CD4-positive, alpha-beta T cell (primary cell): Measurements from ENCODE around the gene FMO4. TPM values are rescaled to one million over a fixed set of nuclear protein-coding genes. Genes with fewer than 3 reads are reported as not detected.
"Not testable (repeated sequence)": the region's sequence is repeated elsewhere in the genome, so short reads cannot be mapped to it uniquely, and the experiment has no call there.

Source experiments
- ATAC-seq: fragments of 200-7000 bp; cut with Tn5 transposase; one replicate; pipeline ENCODE4 v1.10.0; 2022; ENCODE audit warnings: mild to moderate bottlenecking; ENCODE audit not compliant: poor library complexity
- CTCF ChIA-PET: fragments of 350-600 bp; sonication (Branson Sonifier 250); formaldehyde crosslinking; loops from one replicate; lab custom pipeline; 2021; ENCODE audit warnings: antibody characterized with exemption, inconsistent platforms; lab: Charles Lee
- POLR2A ChIA-PET: fragments of 350-600 bp; sonication (Branson Sonifier 250); formaldehyde crosslinking; loops from one replicate; lab custom pipeline; 2021; ENCODE audit warnings: antibody characterized with exemption, inconsistent platforms; lab: Charles Lee
- DNase-seq, 14 experiments: peaks; one replicate each; pipeline ENCODE4 v3.0.0-alpha.2; 2013 to 2020; ENCODE audit warnings: mixed read lengths in 2 of 14
- H3K27ac ChIP-seq, 2 donors: one replicate each; pipeline versions ENCODE4 v1.5.1 to v1.7.0; 2013; ENCODE audit warnings: low read length in 2 of 2, low read depth in 1 of 2, mild to moderate bottlenecking in 1 of 2
- H3K27me3 ChIP-seq, 2 experiments: 1 replicate in 1 of 2; 2 replicates in 1 of 2; pipeline versions ENCODE4 v1.6.1 to v1.7.0; 2013; ENCODE audit warnings: low read length in 2 of 2, control low read depth in 1 of 2, mild to moderate bottlenecking in 1 of 2, moderate library complexity in 1 of 2; ENCODE audit not compliant: insufficient read depth in 2 of 2, control insufficient read depth in 1 of 2
- H3K36me3 ChIP-seq: one replicate; pipeline ENCODE4 v1.6.1; 2013; ENCODE audit warnings: low read length, control low read depth; ENCODE audit not compliant: insufficient read depth
- H3K4me1 ChIP-seq: one replicate; pipeline ENCODE4 v1.6.1; 2013; ENCODE audit warnings: low read length, control low read depth; ENCODE audit not compliant: insufficient read depth
- H3K4me3 ChIP-seq: one replicate; pipeline ENCODE4 v1.5.1; 2013; ENCODE audit warnings: mild to moderate bottlenecking, low read length, moderate library complexity
- H3K9me3 ChIP-seq, 2 experiments: 1 replicate in 1 of 2; 2 replicates in 1 of 2; pipeline versions ENCODE4 v1.6.1 to v1.7.0; 2013; ENCODE audit warnings: low read length in 2 of 2, mild to moderate bottlenecking in 2 of 2, control low read depth in 1 of 2, moderate library complexity in 1 of 2; ENCODE audit not compliant: control insufficient read depth in 1 of 2, insufficient read depth in 1 of 2
- H3K27ac Mint-ChIP-seq: one replicate; pipeline ENCODE4 v1.8.0; 2020; ENCODE audit warnings: mixed read lengths
- H3K27me3 Mint-ChIP-seq: one replicate; pipeline ENCODE4 v1.8.0; 2021; ENCODE audit warnings: mixed read lengths
- H3K36me3 Mint-ChIP-seq: one replicate; pipeline ENCODE4 v1.8.0; 2021; ENCODE audit warnings: low read depth, mixed read lengths
- H3K4me1 Mint-ChIP-seq: one replicate; pipeline ENCODE4 v1.8.0; 2021; ENCODE audit warnings: low read depth, mixed read lengths
- H3K4me3 Mint-ChIP-seq: one replicate; pipeline ENCODE4 v1.8.0; 2020; ENCODE audit warnings: mild to moderate bottlenecking, mixed read lengths
- H3K9me3 Mint-ChIP-seq: one replicate; pipeline ENCODE4 v1.8.0; 2020; ENCODE audit warnings: mixed read lengths
- intact Hi-C, 2 experiments: fragments of 100-400 bp; cut with DNase I in 1 of 2; cut with micrococcal nuclease in 1 of 2; formaldehyde crosslinking; loops; one replicate each; pipeline versions ENCODE4 v1.15.1 to v1.9.0; 2023 to 2025; cut with DNase I, micrococcal nuclease
- total RNA-seq, 174 experiments: library from RNA in 2 of 174; stranded (reverse) in 2 of 174; gene quantifications; one replicate each; pipeline ENCODE4 v1.2.3 and lab custom pipeline; 2021 to 2026
- TF ChIP-seq, protein P1 (sequence below): fragments of 200-600 bp; IDR thresholded peaks from one replicate; pipeline ENCODE4 v1.8.0; 2022; ENCODE audit warnings: antibody characterized with exemption, mild to moderate bottlenecking

Gene FMO4
- total RNA-seq, 2 experiments from 2014 or later = 0.70 to 1.1 TPM

GRCh38 chr1:171381866-171382210 is 67.9 kb downstream of the FMO4 start:
- Histone ChIP-seq H3K4me3 (no peak overlapping the region), H3K9me3 (peaks cover 0 to 14% of the 10 kb centered on the region in 2 experiments), H3K27ac (no peak overlapping the region), H3K4me1 (no peaks in the 10 kb centered on the region), H3K27me3 (no peaks in the 10 kb centered on the region), H3K36me3 (no peaks in the 10 kb centered on the region)
- TF ChIP-seq, protein P1, sequence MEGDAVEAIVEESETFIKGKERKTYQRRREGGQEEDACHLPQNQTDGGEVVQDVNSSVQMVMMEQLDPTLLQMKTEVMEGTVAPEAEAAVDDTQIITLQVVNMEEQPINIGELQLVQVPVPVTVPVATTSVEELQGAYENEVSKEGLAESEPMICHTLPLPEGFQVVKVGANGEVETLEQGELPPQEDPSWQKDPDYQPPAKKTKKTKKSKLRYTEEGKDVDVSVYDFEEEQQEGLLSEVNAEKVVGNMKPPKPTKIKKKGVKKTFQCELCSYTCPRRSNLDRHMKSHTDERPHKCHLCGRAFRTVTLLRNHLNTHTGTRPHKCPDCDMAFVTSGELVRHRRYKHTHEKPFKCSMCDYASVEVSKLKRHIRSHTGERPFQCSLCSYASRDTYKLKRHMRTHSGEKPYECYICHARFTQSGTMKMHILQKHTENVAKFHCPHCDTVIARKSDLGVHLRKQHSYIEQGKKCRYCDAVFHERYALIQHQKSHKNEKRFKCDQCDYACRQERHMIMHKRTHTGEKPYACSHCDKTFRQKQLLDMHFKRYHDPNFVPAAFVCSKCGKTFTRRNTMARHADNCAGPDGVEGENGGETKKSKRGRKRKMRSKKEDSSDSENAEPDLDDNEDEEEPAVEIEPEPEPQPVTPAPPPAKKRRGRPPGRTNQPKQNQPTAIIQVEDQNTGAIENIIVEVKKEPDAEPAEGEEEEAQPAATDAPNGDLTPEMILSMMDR = no peak
- POLR2A ChIA-PET = no interaction called here
- Mint-ChIP-seq H3K4me1 (no peaks in the 10 kb centered on the region), H3K27me3 (peaks cover 6% of the 10 kb centered on the region), H3K36me3 (no peaks in the 10 kb centered on the region), H3K9me3 (peaks cover 6% of the 10 kb centered on the region), H3K4me3 (no peak overlapping the region), H3K27ac (no peak overlapping the region)
- intact Hi-C loops = no loop called here
- no peak for DNase-seq
- CTCF ChIA-PET = no interaction called here
- no peak for ATAC-seq

DNA sequence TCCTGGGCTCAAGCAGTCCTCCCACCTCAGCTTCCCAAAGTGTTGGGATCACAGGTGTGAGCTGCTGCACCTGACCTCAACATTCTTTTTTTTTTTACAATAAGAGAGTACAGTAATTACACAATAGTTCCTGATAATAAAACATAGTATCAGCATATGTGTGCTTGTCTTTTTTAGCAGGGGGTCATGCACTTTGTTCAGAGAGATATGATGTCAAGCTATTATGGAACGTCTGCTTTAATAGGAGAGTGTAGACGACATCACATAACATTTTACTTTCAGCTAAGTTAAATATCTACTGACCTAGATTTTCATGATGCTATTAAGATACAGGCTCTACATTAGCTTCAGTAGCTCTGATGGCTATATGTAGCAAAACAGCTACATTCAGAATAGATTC is 70.5 kb downstream of the FMO4 start:
- peaks cover 6% of the 10 kb centered on the region for H3K9me3 Mint-ChIP-seq
- CTCF ChIA-PET = no interaction called here
- peaks cover 0 to 14% of the 10 kb centered on the region in 2 experiments for H3K9me3 ChIP-seq
- TF ChIP-seq, protein P1 = no peak
- no peak overlapping the region for H3K27ac ChIP-seq
- no peaks in the 10 kb centered on the region for H3K36me3 Mint-ChIP-seq
- H3K4me3 ChIP-seq = no peak overlapping the region
- POLR2A ChIA-PET = no interaction called here
- H3K4me1 ChIP-seq = no peaks in the 10 kb centered on the region
- H3K27ac Mint-ChIP-seq = no peak overlapping the region
- peaks cover 6% of the 10 kb centered on the region for H3K27me3 Mint-ChIP-seq
- H3K36me3 ChIP-seq = no peaks in the 10 kb centered on the region
- no peak for DNase-seq
- no peaks in the 10 kb centered on the region for H3K4me1 Mint-ChIP-seq
- intact Hi-C loops = no loop called here
- no peaks in the 10 kb centered on the region for H3K27me3 ChIP-seq
- no peak overlapping the region for H3K4me3 Mint-ChIP-seq
- no peak for ATAC-seq

DNA sequence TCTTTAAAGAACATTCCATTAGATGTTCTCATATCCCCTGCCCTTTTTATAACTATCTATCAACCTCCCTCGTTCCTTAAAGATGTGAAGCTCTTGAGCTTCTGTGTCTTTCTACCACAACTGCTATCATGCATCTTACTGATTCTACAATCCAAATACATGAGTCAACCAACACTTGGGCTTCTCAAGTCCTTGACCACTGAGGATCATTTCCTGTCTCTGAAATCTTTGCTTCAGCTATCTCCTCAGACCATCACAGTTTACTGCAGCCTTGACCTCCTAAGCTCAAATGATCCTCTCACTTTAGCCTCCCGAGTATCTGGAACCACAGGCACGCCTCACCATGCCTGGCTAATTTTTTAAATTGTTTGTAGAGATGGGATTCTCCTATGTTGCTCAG is 75.2 kb downstream of the FMO4 start:
- H3K36me3 Mint-ChIP-seq = no peaks in the 10 kb centered on the region
- Histone ChIP-seq H3K36me3 (no peaks in the 10 kb centered on the region), H3K27me3 (no peaks in the 10 kb centered on the region), H3K27ac (no peak overlapping the region), H3K4me3 (no peak overlapping the region), H3K4me1 (no peaks in the 10 kb centered on the region), H3K9me3 (no peaks in the 10 kb centered on the region)
- no peaks in the 10 kb centered on the region for H3K9me3 Mint-ChIP-seq
- H3K4me1 Mint-ChIP-seq = no peaks in the 10 kb centered on the region
- no peak overlapping the region for H3K27ac Mint-ChIP-seq
- TF ChIP-seq, protein P1 = no peak
- POLR2A ChIA-PET = no interaction called here
- ATAC-seq (no peak), DNase-seq (no peak)
- no peak overlapping the region for H3K4me3 Mint-ChIP-seq
- intact Hi-C loops = no loop called here
- CTCF ChIA-PET = no interaction called here
- peaks cover 18% of the 10 kb centered on the region for H3K27me3 Mint-ChIP-seq

- H3K4me3 Mint-ChIP-seq, H3K4me1 Mint-ChIP-seq, intact Hi-C loops, H3K9me3 Mint-ChIP-seq, POLR2A ChIA-PET, DNase-seq, H3K4me3 ChIP-seq, H3K36me3 ChIP-seq, H3K27ac Mint-ChIP-seq, H3K27ac ChIP-seq, H3K9me3 ChIP-seq, H3K4me1 ChIP-seq, ATAC-seq, H3K27me3 ChIP-seq, H3K36me3 Mint-ChIP-seq: not testable (repeated sequence)
- CTCF ChIA-PET = interaction anchor here (0.9 kb wide), 1 partner anchor 2000 kb away, joined by 3 read pairs; no protein-coding TSS in a partner anchor
- H3K27me3 Mint-ChIP-seq = peaks cover 12% of the 10 kb centered on the region
These were observed 76.8 kb downstream of the FMO4 start for GRCh38 chr1:171390740-171391139.
